ENCODE results near the gene LRRK1.

Gene LRRK1

GRCh38 chr15:100918034-100918689 is 995 bp upstream of the LRRK1 start:
- no peak for DNase-seq

- DNase-seq, result no peak
Measured at GRCh38 chr15:100919481-100920405, 586 bp downstream of the LRRK1 start.

- no peak for DNase-seq
Measured at GRCh38 chr15:100920516-100921135, 1.5 kb downstream of the LRRK1 start.

GRCh38 chr15:100922192-100923040 is 3.3 kb downstream of the LRRK1 start:
- no peak for DNase-seq

- no peak for DNase-seq
Measured at GRCh38 chr15:100923076-100923475, 3.9 kb downstream of the LRRK1 start.

- no peak for DNase-seq
Measured at GRCh38 chr15:100923902-100924301, 4.7 kb downstream of the LRRK1 start.

GRCh38 chr15:100924436-100924835 is 5.3 kb downstream of the LRRK1 start:
- DNase-seq, result no peak

GRCh38 chr15:100925480-100925879 is 6.3 kb downstream of the LRRK1 start:
- no peak for DNase-seq

- DNase-seq, result no peak
Measured at GRCh38 chr15:100926258-100926657, 7.1 kb downstream of the LRRK1 start.

- DNase-seq, result no peak
Measured at GRCh38 chr15:100926971-100927756, 8.0 kb downstream of the LRRK1 start.

- no peak for DNase-seq
Measured at GRCh38 chr15:100928632-100929280, 9.6 kb downstream of the LRRK1 start.

GRCh38 chr15:100929641-100930042 is 10.5 kb downstream of the LRRK1 start:
- DNase-seq, result no peak

- DNase-seq, result no peak
Measured at GRCh38 chr15:100930306-100930848, 11.2 kb downstream of the LRRK1 start.

GRCh38 chr15:100931143-100931890 is 12.2 kb downstream of the LRRK1 start:
- no peak for DNase-seq

GRCh38 chr15:100932676-100933348 is 13.7 kb downstream of the LRRK1 start:
- no peak for DNase-seq

GRCh38 chr15:100934166-100934565 is 15.0 kb downstream of the LRRK1 start:
- DNase-seq, result no peak

- DNase-seq, result no peak
Measured at GRCh38 chr15:100934726-100935125, 15.6 kb downstream of the LRRK1 start.

GRCh38 chr15:100937171-100937570 is 18.0 kb downstream of the LRRK1 start:
- DNase-seq, result no peak

- DNase-seq, result no peak
Measured at GRCh38 chr15:100939791-100940190, 20.6 kb downstream of the LRRK1 start.
